GM12878 (cell line): ENCODE results near the gene SCYL1.

Experiments used
- ATF2 ChIP-seq: IDR thresholded peaks from 2 replicates; pipeline ENCODE4 v1.6.1; 2012; ENCODE audit warnings: low read length, inconsistent platforms
- BCL3 ChIP-seq: IDR thresholded peaks from 2 replicates; pipeline ENCODE4 v1.6.1; 2011; ENCODE audit warnings: borderline replicate concordance, low read depth, mild to moderate bottlenecking, moderate library complexity, low read length; ENCODE audit not compliant: insufficient read depth, poor library complexity, severe bottlenecking
- CTCF ChIP-seq, 3 experiments: IDR thresholded peaks in 2 of 3; conservative IDR thresholded peaks in 1 of 3; 2 replicates each; pipeline ENCODE4 v1.5.1; 2011; ENCODE audit warnings: low read depth in 3 of 3, low read length in 3 of 3, mild to moderate bottlenecking in 3 of 3, control low read depth in 2 of 3, moderate library complexity in 2 of 3, inconsistent platforms in 1 of 3, mixed read lengths in 1 of 3; ENCODE audit not compliant: control insufficient read depth in 2 of 3, insufficient read depth in 1 of 3; ENCODE audit errors: extremely low read depth in 1 of 3
- EZH2 ChIP-seq: IDR thresholded peaks from 2 replicates; pipeline ENCODE4 v1.6.1; 2012; ENCODE audit warnings: low read depth, mild to moderate bottlenecking, control low read depth, inconsistent platforms, low read length, borderline replicate concordance; ENCODE audit not compliant: control insufficient read depth
- HDAC2 ChIP-seq: fragments of 200-600 bp; sonication (generic); IDR thresholded peaks from 2 replicates; pipeline ENCODE4 v1.6.1; 2017
- NBN ChIP-seq: fragments of 450-650 bp; IDR thresholded peaks from 2 replicates; pipeline ENCODE4 v1.6.1; 2016
- POLR2A ChIP-seq: IDR thresholded peaks from 2 replicates; pipeline ENCODE4 v1.6.1; 2011; ENCODE audit warnings: low read depth, mild to moderate bottlenecking, low read length
- POLR2AphosphoS2 ChIP-seq: IDR thresholded peaks from 2 replicates; pipeline ENCODE4 v1.6.1; 2011; ENCODE audit warnings: low read depth, mild to moderate bottlenecking, low read length, improper control_type of control experiment, moderate library complexity
- REST ChIP-seq: IDR thresholded peaks from 2 replicates; pipeline ENCODE4 v1.6.1; 2012; ENCODE audit warnings: mild to moderate bottlenecking, low read depth, low read length
- USF1 ChIP-seq: IDR thresholded peaks from 2 replicates; pipeline ENCODE4 v1.6.1; 2011; ENCODE audit warnings: borderline replicate concordance, low read depth, mild to moderate bottlenecking, moderate library complexity, mixed read lengths, low read length; ENCODE audit not compliant: insufficient read depth; ENCODE audit errors: extremely low read length
- YY1 ChIP-seq: IDR thresholded peaks from 2 replicates; pipeline ENCODE4 v1.6.1; 2011; ENCODE audit warnings: low read depth, mild to moderate bottlenecking, low read length
- ZNF24 ChIP-seq: fragments of 450-650 bp; IDR thresholded peaks from 2 replicates; pipeline ENCODE4 v1.6.1; 2017; ENCODE audit warnings: antibody characterized with exemption, mild to moderate bottlenecking
- ZNF687 ChIP-seq: fragments of 450-650 bp; IDR thresholded peaks from 2 replicates; pipeline ENCODE4 v1.6.1; 2017; ENCODE audit warnings: mild to moderate bottlenecking, moderate library complexity

- TF ChIP-seq POLR2A (no peak), BCL3 (no peak), CTCF (IDR thresholded peaks at IDR 0.05 in 2 of 3, conservative IDR thresholded peaks at IDR 0.05 in 1 of 3; ENCODE audit: control insufficient read depth in 2 of 3, extremely low read depth in 1 of 3, insufficient read depth in 1 of 3, low read depth in 3 of 3, low read length in 3 of 3) (no peak), NBN (no peak), YY1 (no peak), POLR2AphosphoS2 (no peak), ZNF687 (no peak), EZH2 (no peak), REST (no peak), ATF2 (no peak), ZNF24 (no peak), USF1 (no peak), HDAC2 (no peak)
These were observed 52.9 kb downstream of the SCYL1 start for GRCh38 chr11:65577756-65578109.
